ENCODE results near the gene PCNP. TPM values are rescaled to one million over a fixed set of nuclear protein-coding genes. Genes with fewer than 3 reads are reported as not detected.
"Not testable (repeated sequence)": the region's sequence is repeated elsewhere in the genome, so short reads cannot be mapped to it uniquely, and the experiment has no call there.

The PCNP gene
- total RNA-seq, 1 experiment from 2014 or later: 216 TPM

DNA sequence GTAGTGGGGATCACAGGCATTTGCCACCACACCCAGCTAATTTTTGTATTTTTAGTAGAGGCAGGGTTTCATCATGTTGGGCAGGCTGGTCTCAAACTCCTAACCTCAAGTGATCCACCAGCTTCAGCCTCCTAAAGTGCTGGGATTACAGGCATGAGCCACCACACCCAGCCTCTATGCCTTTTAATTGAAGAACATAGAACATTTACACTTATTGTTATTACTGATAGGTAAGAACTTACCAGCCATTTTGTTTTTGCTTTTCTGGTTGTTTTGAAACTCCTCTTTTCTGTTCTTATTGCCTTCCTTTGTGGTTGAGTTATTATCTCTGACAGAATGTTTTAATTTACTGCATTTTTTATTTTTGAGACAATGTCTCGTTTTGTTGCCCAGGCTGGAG is 29.2 kb downstream of the PCNP start:
- Histone ChIP-seq H4K5ac (ENCODE audit: insufficient read length, low read depth, low read length) (no peak overlapping the region), H3K9me3 (ENCODE audit: control insufficient read depth, low read depth, low read length) (no peaks in the 10 kb centered on the region), H2BK12ac (ENCODE audit: insufficient read length, low read depth, low read length) (no peak overlapping the region), H3K14ac (ENCODE audit: insufficient read depth, low read length) (no peak overlapping the region), H3K56ac (ENCODE audit: insufficient read length, low read depth, low read length) (no peak overlapping the region), H3K9ac (ENCODE audit: extremely low read depth, insufficient read length, low read length) (no peak overlapping the region), H4K8ac (replicated peaks; ENCODE audit: insufficient read length, low read depth, low read length) (no peak overlapping the region), H4K20me1 (ENCODE audit: control insufficient read depth, insufficient read depth, insufficient read length) (no peaks in the 10 kb centered on the region), H2BK20ac (ENCODE audit: low read depth, low read length, poor library complexity, severe bottlenecking) (no peak overlapping the region), H3K4me1 (ENCODE audit: insufficient read depth, low read length) (no peaks in the 10 kb centered on the region), H3K23me2 (ENCODE audit: insufficient read length, low read depth, low read length, poor library complexity, severe bottlenecking) (no peaks in the 10 kb centered on the region), H3K4me2 (ENCODE audit: insufficient read depth, insufficient read length, low read length) (no peak overlapping the region), H2AFZ (ENCODE audit: low read length) (no peak overlapping the region), H2AK5ac (ENCODE audit: insufficient read length, low read length) (no peak overlapping the region), H3K18ac (ENCODE audit: insufficient read length, low read depth, low read length) (no peak overlapping the region), H2BK5ac (ENCODE audit: insufficient read length, low read length) (no peak overlapping the region), H3K23ac (ENCODE audit: insufficient read length, low read depth, low read length) (no peak overlapping the region), H3K79me2 (ENCODE audit: insufficient read depth, low read length) (no peaks in the 10 kb centered on the region), H3K27ac (ENCODE audit: insufficient read length, low read depth, low read length) (no peak overlapping the region), H3K79me1 (ENCODE audit: insufficient read depth, low read depth, low read length, poor library complexity, severe bottlenecking) (no peaks in the 10 kb centered on the region), H2BK15ac (ENCODE audit: low read depth, low read length) (no peak overlapping the region), H3K27me3 (ENCODE audit: insufficient read depth, low read length) (no peaks in the 10 kb centered on the region), H4K91ac (ENCODE audit: insufficient read length, low read depth, low read length) (no peak overlapping the region), H2BK120ac (ENCODE audit: low read depth, low read length, poor library complexity, severe bottlenecking) (no peak overlapping the region), H3K4ac (ENCODE audit: low read depth, low read length) (no peak overlapping the region), H3T11ph (ENCODE audit: low read length) (no peak overlapping the region)
- TF ChIP-seq, protein P1, sequence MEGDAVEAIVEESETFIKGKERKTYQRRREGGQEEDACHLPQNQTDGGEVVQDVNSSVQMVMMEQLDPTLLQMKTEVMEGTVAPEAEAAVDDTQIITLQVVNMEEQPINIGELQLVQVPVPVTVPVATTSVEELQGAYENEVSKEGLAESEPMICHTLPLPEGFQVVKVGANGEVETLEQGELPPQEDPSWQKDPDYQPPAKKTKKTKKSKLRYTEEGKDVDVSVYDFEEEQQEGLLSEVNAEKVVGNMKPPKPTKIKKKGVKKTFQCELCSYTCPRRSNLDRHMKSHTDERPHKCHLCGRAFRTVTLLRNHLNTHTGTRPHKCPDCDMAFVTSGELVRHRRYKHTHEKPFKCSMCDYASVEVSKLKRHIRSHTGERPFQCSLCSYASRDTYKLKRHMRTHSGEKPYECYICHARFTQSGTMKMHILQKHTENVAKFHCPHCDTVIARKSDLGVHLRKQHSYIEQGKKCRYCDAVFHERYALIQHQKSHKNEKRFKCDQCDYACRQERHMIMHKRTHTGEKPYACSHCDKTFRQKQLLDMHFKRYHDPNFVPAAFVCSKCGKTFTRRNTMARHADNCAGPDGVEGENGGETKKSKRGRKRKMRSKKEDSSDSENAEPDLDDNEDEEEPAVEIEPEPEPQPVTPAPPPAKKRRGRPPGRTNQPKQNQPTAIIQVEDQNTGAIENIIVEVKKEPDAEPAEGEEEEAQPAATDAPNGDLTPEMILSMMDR (conservative IDR thresholded peaks at IDR 0.05): no peak
- Mint-ChIP-seq H3K4me1 (peaks cover 4 to 13% of the 10 kb centered on the region in 2 experiments), H3K9me3 (peaks cover 5% of the 10 kb centered on the region in 2 experiments; a peak in 4 of 5 replicates), H3K27me3 (ENCODE audit: low read depth) (no peaks in the 10 kb centered on the region), H3K4me3 (no peak overlapping the region; a peak in 1 of 5 replicates), H3K36me3 (ENCODE audit: insufficient read depth in 1 of 3, low read depth in 3 of 3) (peaks cover 0 to 4% (median 3%) of the 10 kb centered on the region in 3 experiments; a peak in 3 of 7 replicates), H3K27ac (no peak overlapping the region; a peak in 1 of 7 replicates)
- WGBS (ENCODE audit: extremely low coverage, insufficient read length, low lambda C conversion rate): no CpG with 5 or more reads among the region's 1 CpG
- DNase-seq: no peak

DNA sequence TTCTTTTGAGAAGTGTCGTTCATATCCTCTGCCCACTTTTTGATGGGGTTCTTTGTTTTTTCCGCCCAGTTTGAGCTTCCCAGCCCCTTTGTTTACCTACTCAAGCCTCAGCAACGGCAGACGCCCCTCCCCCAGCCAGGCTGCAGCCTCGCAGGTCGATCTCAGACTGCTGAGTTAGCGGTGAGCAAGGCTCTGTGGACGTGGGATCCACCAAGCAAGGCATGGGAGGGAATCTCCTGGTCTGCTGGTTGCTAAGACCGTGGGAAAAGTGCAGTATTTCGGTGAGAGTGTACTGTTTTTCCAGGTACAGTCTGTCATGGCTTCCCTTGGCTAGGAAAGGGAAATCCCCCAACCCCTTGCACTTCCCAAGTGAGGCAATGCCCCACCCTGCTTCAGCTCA is 31.4 kb downstream of the PCNP start:
- H2BK12ac ChIP-seq (ENCODE audit: insufficient read length, low read depth, low read length); H2AK5ac ChIP-seq (ENCODE audit: insufficient read length, low read length); DNase-seq; H3K27me3 Mint-ChIP-seq (ENCODE audit: low read depth); H3K4me1 ChIP-seq (ENCODE audit: insufficient read depth, low read length); H2AFZ ChIP-seq (ENCODE audit: low read length); H2BK5ac ChIP-seq (ENCODE audit: insufficient read length, low read length); H3K27me3 ChIP-seq (ENCODE audit: insufficient read depth, low read length); H3K9me3 ChIP-seq (ENCODE audit: control insufficient read depth, low read depth, low read length); H3K79me1 ChIP-seq (ENCODE audit: insufficient read depth, low read depth, low read length, poor library complexity, severe bottlenecking); H3K9ac ChIP-seq (ENCODE audit: extremely low read depth, insufficient read length, low read length); H3K4me2 ChIP-seq (ENCODE audit: insufficient read depth, insufficient read length, low read length); H2BK20ac ChIP-seq (ENCODE audit: low read depth, low read length, poor library complexity, severe bottlenecking); H3K36me3 Mint-ChIP-seq (ENCODE audit: insufficient read depth in 1 of 3, low read depth in 3 of 3); H4K20me1 ChIP-seq (ENCODE audit: control insufficient read depth, insufficient read depth, insufficient read length); H4K91ac ChIP-seq (ENCODE audit: insufficient read length, low read depth, low read length); H3K27ac ChIP-seq (ENCODE audit: insufficient read length, low read depth, low read length); H2BK15ac ChIP-seq (ENCODE audit: low read depth, low read length); H3T11ph ChIP-seq (ENCODE audit: low read length); H3K56ac ChIP-seq (ENCODE audit: insufficient read length, low read depth, low read length); H2BK120ac ChIP-seq (ENCODE audit: low read depth, low read length, poor library complexity, severe bottlenecking); H3K23me2 ChIP-seq (ENCODE audit: insufficient read length, low read depth, low read length, poor library complexity, severe bottlenecking); H3K23ac ChIP-seq (ENCODE audit: insufficient read length, low read depth, low read length); H3K4ac ChIP-seq (ENCODE audit: low read depth, low read length); H3K9me3 Mint-ChIP-seq; H3K79me2 ChIP-seq (ENCODE audit: insufficient read depth, low read length); H4K8ac ChIP-seq (replicated peaks; ENCODE audit: insufficient read length, low read depth, low read length): not testable (repeated sequence)
- peak overlapping the region; percentile 68 to 92 (median 72); a peak in 6 of 7 replicates for H3K27ac Mint-ChIP-seq
- Histone ChIP-seq H4K5ac (ENCODE audit: insufficient read length, low read depth, low read length) (peak overlapping the region; percentile 85), H3K18ac (ENCODE audit: insufficient read length, low read depth, low read length) (peak overlapping the region; percentile 52), H3K14ac (ENCODE audit: insufficient read depth, low read length) (peak overlapping the region; percentile 49; the same call in 1 of the 2 replicates)
- no CpG with 5 or more reads among the region's 10 CpGs for WGBS (ENCODE audit: extremely low coverage, insufficient read length, low lambda C conversion rate)
- peak overlapping the region in 1 of 2 experiments; percentile 24; a peak in 1 of 5 replicates for H3K4me3 Mint-ChIP-seq
- H3K4me1 Mint-ChIP-seq: peaks cover 4 to 13% of the 10 kb centered on the region in 2 experiments

Data from H9 (cell line).